Measurements from ENCODE around the gene TOR1AIP2. TPM values are rescaled to one million over a fixed set of nuclear protein-coding genes. Genes with fewer than 3 reads are reported as not detected.
"Not testable (repeated sequence)": the region's sequence is repeated elsewhere in the genome, so short reads cannot be mapped to it uniquely, and the experiment has no call there.

Gene TOR1AIP2
- total RNA-seq, 1 donor = 179 TPM

GRCh38 chr1:179853102-179853501 lies 24.5 kb downstream of the TOR1AIP2 start:
- DNase-seq (ENCODE audit: low read depth) = no peak
- H3K4me3 ChIP-seq (ENCODE audit: low read depth, low read length) = no peak overlapping the region
- TF ChIP-seq CTCF (IDR thresholded peaks at IDR 0.05; ENCODE audit: insufficient read depth, low read depth, low read length) = no peak

GRCh38 chr1:179848233-179848632 lies 29.4 kb downstream of the TOR1AIP2 start:
- no peak overlapping the region for H3K4me3 ChIP-seq (ENCODE audit: low read depth, low read length)
- TF ChIP-seq CTCF (IDR thresholded peaks at IDR 0.05; ENCODE audit: insufficient read depth, low read depth, low read length) = no peak
- DNase-seq (ENCODE audit: low read depth) = no peak

GRCh38 chr1:179840107-179840506 lies 37.5 kb downstream of the TOR1AIP2 start:
- no peak overlapping the region for H3K4me3 ChIP-seq (ENCODE audit: low read depth, low read length)
- no peak for DNase-seq (ENCODE audit: low read depth)
- TF ChIP-seq CTCF (IDR thresholded peaks at IDR 0.05; ENCODE audit: insufficient read depth, low read depth, low read length) = no peak

DNA sequence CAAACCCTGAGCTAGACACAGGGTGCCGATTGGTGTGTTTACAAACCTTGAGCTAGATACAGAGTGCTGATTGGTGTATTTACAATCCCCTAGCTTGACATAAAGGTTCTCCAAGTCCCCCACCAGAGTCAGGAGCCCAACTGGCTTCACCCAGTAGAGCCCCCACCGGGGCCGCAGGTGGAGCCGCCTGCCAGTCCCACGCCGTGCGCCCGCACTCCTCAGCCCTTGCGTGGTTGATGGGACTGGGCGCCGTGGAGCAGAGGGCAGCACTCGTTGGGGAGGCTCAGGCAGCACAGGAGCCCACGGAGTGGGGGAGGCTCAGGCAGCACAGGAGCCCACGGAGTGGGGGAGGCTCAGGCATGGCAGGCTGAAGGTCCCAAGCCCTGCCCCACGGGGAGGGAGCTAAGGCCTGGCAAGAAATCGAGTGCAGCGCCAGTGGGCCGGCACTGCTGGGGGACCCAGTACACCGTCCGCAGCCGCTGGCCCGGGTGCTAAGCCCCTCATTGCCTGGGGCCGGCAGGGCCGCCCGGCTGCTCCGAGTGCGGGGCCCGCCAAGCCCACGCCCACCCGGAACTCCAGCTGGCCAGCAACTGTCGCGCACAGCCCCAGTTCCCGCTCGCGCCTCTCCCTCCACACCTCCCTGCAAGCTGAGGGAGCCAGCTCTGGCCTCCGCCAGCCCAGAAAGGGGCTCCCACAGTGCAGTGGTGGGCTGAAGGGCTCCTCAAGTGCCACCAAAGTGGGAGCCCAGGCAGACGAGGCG lies 40.7 kb downstream of the TOR1AIP2 start:
- not testable (repeated sequence) for DNase-seq (ENCODE audit: low read depth); H3K4me3 ChIP-seq (ENCODE audit: low read depth, low read length)

GRCh38 chr1:179831852-179832699 lies 45.5 kb downstream of the TOR1AIP2 start:
- peak; percentile 34 for DNase-seq (ENCODE audit: low read depth)
- TF ChIP-seq CTCF (IDR thresholded peaks at IDR 0.05; ENCODE audit: insufficient read depth, low read depth, low read length) = no peak
- H3K4me3 ChIP-seq (ENCODE audit: low read depth, low read length) = no peak overlapping the region

DNA sequence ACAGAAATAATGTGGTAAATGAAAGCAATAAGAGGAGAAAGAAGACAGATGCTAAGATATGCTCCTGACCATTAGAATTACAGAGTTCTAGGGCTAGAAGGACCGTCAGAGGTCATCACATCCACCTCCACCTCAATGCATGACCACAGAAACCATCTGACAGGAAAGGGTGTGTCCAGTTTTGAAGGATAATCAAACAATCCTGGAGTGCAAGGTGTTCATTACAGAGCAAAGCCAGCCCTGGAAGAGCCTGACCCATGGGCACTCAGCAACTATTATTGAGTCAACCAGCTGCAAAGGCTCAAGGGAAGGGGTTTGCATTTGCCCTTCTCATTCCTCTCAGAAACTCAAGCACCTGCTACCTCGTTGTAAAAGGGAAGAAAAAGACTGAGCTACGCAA lies 46.4 kb downstream of the TOR1AIP2 start:
- no peak for TF ChIP-seq CTCF (IDR thresholded peaks at IDR 0.05; ENCODE audit: insufficient read depth, low read depth, low read length)
- no peak overlapping the region for H3K4me3 ChIP-seq (ENCODE audit: low read depth, low read length)
- DNase-seq (ENCODE audit: low read depth) = no peak

- no peak for DNase-seq (ENCODE audit: low read depth)
- TF ChIP-seq CTCF (IDR thresholded peaks at IDR 0.05; ENCODE audit: insufficient read depth, low read depth, low read length) = no peak
- no peak overlapping the region for H3K4me3 ChIP-seq (ENCODE audit: low read depth, low read length)
These were observed 49.0 kb downstream of the TOR1AIP2 start for GRCh38 chr1:179828554-179829110.

All from fibroblast of villous mesenchyme (primary cell).